Neural cell (in vitro differentiated cells): ENCODE measurements around the gene SURF1.

Experiments
- CTCF ChIP-seq: fragments of 450-650 bp; IDR thresholded peaks from 2 replicates; pipeline ENCODE4 v1.5.1; 2014; ENCODE audit warnings: antibody characterized with exemption, mild to moderate bottlenecking, moderate library complexity; ENCODE audit not compliant: poor library complexity, severe bottlenecking
- EP300 ChIP-seq: fragments of 450-650 bp; conservative IDR thresholded peaks from 2 replicates; pipeline ENCODE4 v1.6.1; 2014; ENCODE audit warnings: antibody characterized with exemption, mild to moderate bottlenecking, moderate library complexity; ENCODE audit not compliant: poor library complexity, severe bottlenecking
- EZH2 ChIP-seq: fragments of 200-600, 300-800 bp; shearing (Covaris generic), sonication (generic); IDR thresholded peaks from 2 replicates; pipeline ENCODE4 v1.6.1; 2014; ENCODE audit warnings: antibody characterized with exemption, low read length, borderline replicate concordance, mild to moderate bottlenecking; ENCODE audit not compliant: insufficient read depth, poor library complexity, severe bottlenecking
- MXI1 ChIP-seq: fragments of 450-650 bp; conservative IDR thresholded peaks from 2 replicates; pipeline ENCODE4 v1.6.1; 2014; ENCODE audit warnings: antibody characterized with exemption, mild to moderate bottlenecking; ENCODE audit not compliant: poor library complexity, severe bottlenecking
- POLR2AphosphoS5 ChIP-seq: IDR thresholded peaks from 2 replicates; pipeline ENCODE4 v1.6.1; 2012
- REST ChIP-seq: IDR thresholded peaks from 2 replicates; pipeline ENCODE4 v1.6.1; 2012; ENCODE audit warnings: borderline replicate concordance
- SMC3 ChIP-seq: fragments of 450-650 bp; conservative IDR thresholded peaks from 2 replicates; pipeline ENCODE4 v1.6.1; 2014; ENCODE audit warnings: antibody characterized with exemption, mild to moderate bottlenecking, moderate library complexity; ENCODE audit not compliant: poor library complexity

GRCh38 chr9:133394687-133395271, 38.5 kb upstream of the SURF1 start:
- no peak for TF ChIP-seq CTCF
- no peak for TF ChIP-seq POLR2AphosphoS5
- TF ChIP-seq EZH2 = no peak
- TF ChIP-seq EP300 = no peak
- no peak for TF ChIP-seq SMC3
- TF ChIP-seq REST = no peak
- no peak for TF ChIP-seq MXI1
